T-helper 1 cell treated with Interleukin-12 subunit alpha and Interleukin-12 subunit beta and Interleukin-4 antibody, amounts not matched to agents 30 ng/mL and 1 ng/mL, for 36 hours (primary cell): ENCODE results near the gene TRHDE. TPM values are rescaled to one million over a fixed set of nuclear protein-coding genes. Genes with fewer than 3 reads are reported as not detected.

Experiments used
- intact Hi-C: fragments of 100-400 bp; cut with micrococcal nuclease; formaldehyde crosslinking; loops from one replicate; pipeline ENCODE4 v1.15.1; 2024
- total RNA-seq: library from RNA; stranded (reverse); gene quantifications from 2 replicates; pipeline ENCODE4 v1.2.3, GENCODE V29; 2022

Gene TRHDE
- total RNA-seq, result not detected in 2 replicates

GRCh38 chr12:72272091-72272661 lies at the start of gene TRHDE:
Gene TRHDE, plus strand, starts transcription at chr12:72272370. Its CDS starts 274 bp downstream, at chr12:72272644.
- intact Hi-C loops, result no loop called here

GRCh38 chr12:72226510-72226909 lies 45.7 kb upstream of the TRHDE start:
- intact Hi-C loops, result no loop called here

- intact Hi-C loops, result no loop called here
These were observed 43.7 kb upstream of the TRHDE start for GRCh38 chr12:72228424-72228823.

- intact Hi-C loops, result no loop called here
These were observed 41.6 kb upstream of the TRHDE start for GRCh38 chr12:72230589-72230988.

- intact Hi-C loops, result no loop called here
These were observed 37.3 kb upstream of the TRHDE start for GRCh38 chr12:72234886-72235285.

GRCh38 chr12:72236071-72236705 lies 36.0 kb upstream of the TRHDE start:
- intact Hi-C loops, result no loop called here

- intact Hi-C loops, result no loop called here
These were observed 30.6 kb upstream of the TRHDE start for GRCh38 chr12:72241552-72241951.

GRCh38 chr12:72242946-72243345 lies 29.2 kb upstream of the TRHDE start:
- intact Hi-C loops, result no loop called here

GRCh38 chr12:72246370-72246769 lies 25.8 kb upstream of the TRHDE start:
- intact Hi-C loops, result no loop called here

- intact Hi-C loops, result no loop called here
These were observed 21.8 kb upstream of the TRHDE start for GRCh38 chr12:72250346-72250745.

- intact Hi-C loops, result no loop called here
These were observed 15.4 kb upstream of the TRHDE start for GRCh38 chr12:72256725-72257124.

- intact Hi-C loops, result no loop called here
These were observed 10.3 kb upstream of the TRHDE start for GRCh38 chr12:72261885-72262284.

GRCh38 chr12:72264548-72265175 lies 7.5 kb upstream of the TRHDE start:
- intact Hi-C loops, result loop anchor here (1.0 kb wide), 1 partner anchor 247 kb away; no protein-coding TSS in a partner anchor

GRCh38 chr12:72267974-72268373 lies 4.2 kb upstream of the TRHDE start:
- intact Hi-C loops, result no loop called here

- intact Hi-C loops, result no loop called here
These were observed 3.8 kb upstream of the TRHDE start for GRCh38 chr12:72268386-72268785.

- intact Hi-C loops, result no loop called here
These were observed 2.7 kb upstream of the TRHDE start for GRCh38 chr12:72269491-72269890.

- intact Hi-C loops, result no loop called here
These were observed 1.9 kb upstream of the TRHDE start for GRCh38 chr12:72270246-72270645.

GRCh38 chr12:72270961-72271360 lies 1.2 kb upstream of the TRHDE start:
- intact Hi-C loops, result no loop called here

GRCh38 chr12:72271451-72272090 lies 599 bp upstream of the TRHDE start:
- intact Hi-C loops, result no loop called here

GRCh38 chr12:72272731-72273498 lies 745 bp downstream of the TRHDE start:
- intact Hi-C loops, result no loop called here

GRCh38 chr12:72273499-72273837 lies 1.3 kb downstream of the TRHDE start:
- intact Hi-C loops, result no loop called here
